ENCODE data around the gene HMGXB3. TPM values are rescaled to one million over a fixed set of nuclear protein-coding genes. Genes with fewer than 3 reads are reported as not detected.
"Not testable (repeated sequence)": the region's sequence is repeated elsewhere in the genome, so short reads cannot be mapped to it uniquely, and the experiment has no call there.

The HMGXB3 gene
- total RNA-seq, 2 experiments from 2014 or later = 44.1 to 49.4 TPM

DNA sequence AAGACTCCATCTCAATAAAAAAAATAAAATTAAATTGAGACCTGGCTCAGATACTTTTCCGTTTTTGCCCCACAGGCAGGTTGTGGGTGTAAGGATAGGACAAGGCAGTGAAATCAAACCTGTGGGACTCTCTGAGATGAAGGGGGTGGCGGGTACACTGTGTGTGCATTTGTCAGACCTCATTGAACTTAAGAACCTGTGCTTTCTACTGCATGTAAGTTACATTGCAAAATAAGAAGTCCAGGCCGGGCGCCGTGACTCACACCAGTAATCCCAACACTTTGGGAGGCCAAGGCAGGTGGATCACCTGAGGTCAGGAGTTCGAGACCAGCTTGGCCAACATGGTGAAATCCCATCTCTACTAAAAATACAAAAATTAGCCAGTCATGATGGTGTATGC, 84.2 kb downstream of the HMGXB3 start:
- H3K4me3 Mint-ChIP-seq; H3K9me3 Mint-ChIP-seq (ENCODE audit: low read depth); H3K36me3 Mint-ChIP-seq; H3K27ac Mint-ChIP-seq; CTCF ChIA-PET; H3K4me1 Mint-ChIP-seq; ATAC-seq: not testable (repeated sequence)
- peak; percentile 12 for DNase-seq
- H3K27me3 Mint-ChIP-seq = peaks cover 63% of the 10 kb centered on the region

DNA sequence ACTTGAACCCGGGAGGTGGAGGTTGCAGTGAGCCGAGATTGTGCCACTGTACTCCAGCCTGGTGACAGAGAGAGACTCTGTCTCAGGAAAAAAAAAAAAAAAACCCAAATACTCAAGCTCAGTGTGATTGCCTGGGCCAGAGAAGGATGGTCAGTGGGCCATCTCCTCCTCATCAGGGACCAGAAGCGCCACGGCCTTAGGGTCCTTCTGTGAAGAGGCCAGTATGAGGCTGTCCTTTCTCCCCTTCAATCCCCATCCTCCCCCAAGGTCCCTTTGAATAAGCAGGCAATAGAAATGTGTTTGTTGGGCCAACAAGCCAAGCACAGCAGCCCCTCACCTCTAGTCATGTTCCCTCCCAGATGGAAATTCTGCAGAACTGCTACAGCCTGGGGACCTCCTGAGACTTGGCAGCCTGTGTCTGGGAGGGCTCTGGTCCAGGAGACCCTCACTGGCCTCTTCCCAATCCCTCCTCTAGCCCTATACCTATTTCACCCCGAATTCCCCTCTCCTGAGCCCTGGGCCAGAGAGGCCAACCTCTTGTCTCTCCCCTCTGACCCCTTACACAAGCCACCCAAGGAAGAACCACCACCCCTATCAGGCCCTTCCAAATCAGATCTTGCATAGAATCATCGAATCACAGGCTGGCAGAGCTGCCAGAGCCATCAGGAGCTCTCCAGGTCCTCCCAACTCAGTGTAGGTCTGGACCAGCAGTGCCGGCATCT, 84.8 kb downstream of the HMGXB3 start:
- ATAC-seq = no peak
- H3K4me1 Mint-ChIP-seq = peaks cover 9% of the 10 kb centered on the region
- H3K36me3 Mint-ChIP-seq = no peaks in the 10 kb centered on the region
- H3K9me3 Mint-ChIP-seq (ENCODE audit: low read depth) = no peaks in the 10 kb centered on the region
- CTCF ChIA-PET = no interaction called here
- peaks cover 66% of the 10 kb centered on the region for H3K27me3 Mint-ChIP-seq
- H3K4me3 Mint-ChIP-seq = no peak overlapping the region
- DNase-seq = peak; percentile 26
- H3K27ac Mint-ChIP-seq = no peak overlapping the region

GRCh38 chr5:150085950-150086715, 85.6 kb downstream of the HMGXB3 start, which contains the start of gene CSF1R:
TSS of gene CSF1R (minus strand) at chr5:150086554. CDS start at chr5:150086427, 127 bp downstream.
- Mint-ChIP-seq H3K4me3 (no peak within 1 kb of the TSS), H3K36me3 (no peaks in the 10 kb centered on the region), H3K27me3 (peaks cover 73% of the 10 kb centered on the region), H3K4me1 (peaks cover 9% of the 10 kb centered on the region), H3K27ac (no peak within 1 kb of the TSS), H3K9me3 (ENCODE audit: low read depth) (no peaks in the 10 kb centered on the region)
- DNase-seq (no peak), ATAC-seq (no peak)
- CTCF ChIA-PET = no interaction called here

GRCh38 chr5:150092159-150092787, 91.7 kb downstream of the HMGXB3 start:
- peaks cover 8% of the 10 kb centered on the region for H3K4me1 Mint-ChIP-seq
- no peak overlapping the region for H3K4me3 Mint-ChIP-seq
- peaks cover 60% of the 10 kb centered on the region for H3K27me3 Mint-ChIP-seq
- no peak overlapping the region for H3K27ac Mint-ChIP-seq
- ATAC-seq = peak; percentile 39
- no peaks in the 10 kb centered on the region for H3K9me3 Mint-ChIP-seq (ENCODE audit: low read depth)
- no peak for DNase-seq
- CTCF ChIA-PET = no interaction called here
- H3K36me3 Mint-ChIP-seq = no peaks in the 10 kb centered on the region

DNA sequence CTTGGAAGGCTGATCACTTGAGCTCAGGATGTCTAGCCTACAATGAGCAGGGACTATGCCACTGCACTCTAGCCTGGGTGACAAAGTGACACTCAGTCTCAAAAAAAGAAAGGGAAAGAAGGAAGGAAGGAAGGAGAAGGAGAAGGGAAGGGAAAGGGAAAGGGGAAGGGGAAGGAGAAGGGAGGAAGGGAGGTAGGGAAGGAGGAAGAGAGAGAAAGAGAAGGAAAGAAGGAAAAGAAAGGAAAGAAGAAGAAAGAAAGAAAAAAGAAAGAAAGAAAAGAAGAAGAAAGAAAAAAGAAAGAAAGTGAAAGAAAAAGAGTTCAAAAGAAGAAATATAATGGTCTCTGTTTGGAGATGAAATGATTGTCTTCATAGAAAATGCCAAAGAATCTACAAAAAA, 96.6 kb downstream of the HMGXB3 start:
- no peaks in the 10 kb centered on the region for H3K36me3 Mint-ChIP-seq
- H3K4me1 Mint-ChIP-seq = peaks cover 3% of the 10 kb centered on the region
- CTCF ChIA-PET = no interaction called here
- no peaks in the 10 kb centered on the region for H3K9me3 Mint-ChIP-seq (ENCODE audit: low read depth)
- ATAC-seq (no peak), DNase-seq (no peak)
- H3K27me3 Mint-ChIP-seq = peaks cover 44% of the 10 kb centered on the region
- H3K27ac Mint-ChIP-seq = no peak overlapping the region
- no peak overlapping the region for H3K4me3 Mint-ChIP-seq

DNA sequence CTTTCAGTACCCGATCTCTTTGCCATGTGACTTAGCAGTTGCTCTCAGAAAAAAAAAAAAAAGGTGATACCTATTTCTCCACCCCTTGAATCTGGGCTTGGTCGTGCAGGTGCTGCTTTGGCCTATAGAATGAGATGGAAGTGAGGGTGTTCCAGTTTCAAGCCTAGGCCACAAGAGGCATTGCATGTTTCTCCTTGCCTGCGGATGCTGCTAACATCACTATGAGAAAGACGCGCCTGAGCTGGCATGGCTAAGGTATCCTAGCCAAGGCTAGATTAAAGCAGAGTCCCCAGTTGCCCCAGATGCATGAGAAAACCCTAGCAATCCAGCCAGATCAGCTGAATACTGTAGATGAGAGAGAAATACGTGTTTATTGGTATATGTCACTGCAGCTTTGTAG, 100.5 kb downstream of the HMGXB3 start:
- CTCF ChIA-PET = no interaction called here
- H3K9me3 Mint-ChIP-seq (ENCODE audit: low read depth) = no peaks in the 10 kb centered on the region
- DNase-seq (no peak), ATAC-seq (no peak)
- no peaks in the 10 kb centered on the region for H3K36me3 Mint-ChIP-seq
- H3K27ac Mint-ChIP-seq = no peak overlapping the region
- H3K4me1 Mint-ChIP-seq = no peaks in the 10 kb centered on the region
- peaks cover 28% of the 10 kb centered on the region for H3K27me3 Mint-ChIP-seq
- no peak overlapping the region for H3K4me3 Mint-ChIP-seq

Other genes with a start within 250 kb of the HMGXB3 start
- not detected for gene PDE6A, start 55.9 kb upstream of the HMGXB3 start, total RNA-seq
- gene SLC26A2, start 40.0 kb upstream of the HMGXB3 start, total RNA-seq = 1 to 10 TPM; 6.2 to 8.4 TPM
- 1 to 10 TPM; 1.7 to 2.9 TPM for gene TIGD6, start 85 bp upstream of the HMGXB3 start, total RNA-seq
- gene CSF1R, start 85.8 kb downstream of the HMGXB3 start, total RNA-seq = under 1 TPM in 1 of 2 experiments, not detected in 1; 0.26 TPM
- 10 to 100 TPM; 53.3 to 68.9 TPM for gene PDGFRB, start 155.1 kb downstream of the HMGXB3 start, total RNA-seq
- gene CDX1, start 166.0 kb downstream of the HMGXB3 start, total RNA-seq = not detected
- gene SLC6A7, start 189.3 kb downstream of the HMGXB3 start, total RNA-seq = not detected